ENCODE measurements around the gene GADD45G. TPM values are rescaled to one million over a fixed set of nuclear protein-coding genes. Genes with fewer than 3 reads are reported as not detected.

The GADD45G gene
- total RNA-seq, 1 donor from 2014 or later: 1.9 TPM

GRCh38 chr9:89601856-89602562 is 2.8 kb upstream of the GADD45G start:
- Mint-ChIP-seq H3K4me1 (ENCODE audit: low read depth) (peaks cover 18% of the 10 kb centered on the region), H3K4me3 (ENCODE audit: low read depth) (no peak overlapping the region), H3K27me3 (peaks cover 36% of the 10 kb centered on the region), H3K9me3 (ENCODE audit: low read depth) (no peaks in the 10 kb centered on the region), H3K27ac (no peak overlapping the region), H3K36me3 (ENCODE audit: insufficient read depth) (no peaks in the 10 kb centered on the region)
- no peak for DNase-seq (ENCODE audit: low spot score, unreplicated experiment)
- TF ChIP-seq CTCF (IDR thresholded peaks at IDR 0.05; ENCODE audit: unreplicated experiment): no peak

- Mint-ChIP-seq H3K36me3 (ENCODE audit: insufficient read depth) (no peaks in the 10 kb centered on the region), H3K27ac (peak overlapping the region; percentile 89), H3K9me3 (ENCODE audit: low read depth) (no peaks in the 10 kb centered on the region), H3K4me1 (ENCODE audit: low read depth) (peaks cover 22% of the 10 kb centered on the region), H3K4me3 (ENCODE audit: low read depth) (peak overlapping the region; percentile 59), H3K27me3 (peaks cover 34% of the 10 kb centered on the region)
- DNase-seq (ENCODE audit: low spot score, unreplicated experiment): peak; percentile 89
- TF ChIP-seq CTCF (IDR thresholded peaks at IDR 0.05; ENCODE audit: unreplicated experiment): peak; percentile 86
These were observed 1.6 kb upstream of the GADD45G start for GRCh38 chr9:89602978-89603766.

- Mint-ChIP-seq H3K4me1 (ENCODE audit: low read depth) (peaks cover 22% of the 10 kb centered on the region), H3K4me3 (ENCODE audit: low read depth) (peak overlapping the region; percentile 59), H3K27me3 (peaks cover 38% of the 10 kb centered on the region), H3K9me3 (ENCODE audit: low read depth) (no peaks in the 10 kb centered on the region), H3K27ac (peak overlapping the region; percentile 89), H3K36me3 (ENCODE audit: insufficient read depth) (no peaks in the 10 kb centered on the region)
- TF ChIP-seq CTCF (IDR thresholded peaks at IDR 0.05; ENCODE audit: unreplicated experiment): peak; percentile 59
- DNase-seq (ENCODE audit: low spot score, unreplicated experiment): peak; percentile 75
These were observed 796 bp upstream of the GADD45G start for GRCh38 chr9:89603767-89604665.

- Mint-ChIP-seq H3K9me3 (ENCODE audit: low read depth) (no peaks in the 10 kb centered on the region), H3K36me3 (ENCODE audit: insufficient read depth) (no peaks in the 10 kb centered on the region), H3K27me3 (peaks cover 39% of the 10 kb centered on the region), H3K4me3 (ENCODE audit: low read depth) (peak overlapping the region; percentile 76), H3K27ac (peak overlapping the region; percentile 59), H3K4me1 (ENCODE audit: low read depth) (peaks cover 22% of the 10 kb centered on the region)
- peak; percentile 27 for DNase-seq (ENCODE audit: low spot score, unreplicated experiment)
- no peak for TF ChIP-seq CTCF (IDR thresholded peaks at IDR 0.05; ENCODE audit: unreplicated experiment)
These were observed 745 bp downstream of the GADD45G start for GRCh38 chr9:89605465-89606048.

All from progenitor cell of endocrine pancreas (in vitro differentiated cells).